Right lobe of liver (tissue), 4 donors: Measurements from ENCODE around the gene ARHGAP8.

Experiments used
- POLR2A ChIP-seq: fragments of 450-650 bp; IDR thresholded peaks from one replicate; pipeline ENCODE4 v1.6.1; 2017; ENCODE audit warnings: antibody characterized with exemption, mild to moderate bottlenecking
- TF ChIP-seq, protein P1 (sequence below), 4 donors: fragments of 200-600 bp in 3 of 4; fragments of 450-650 bp in 1 of 4; IDR thresholded peaks; one replicate each; pipeline versions ENCODE4 v1.5.1 to v1.8.0; 2016 to 2022; ENCODE audit warnings: antibody characterized with exemption in 4 of 4, mild to moderate bottlenecking in 2 of 4
- donor health status: DM: no; HTN: no; CAD: no.
- donor health status: DM: no; HTN: no; CAD: no.
- donor health status: DM: no; HTN: yes; CAD: no.

DNA sequence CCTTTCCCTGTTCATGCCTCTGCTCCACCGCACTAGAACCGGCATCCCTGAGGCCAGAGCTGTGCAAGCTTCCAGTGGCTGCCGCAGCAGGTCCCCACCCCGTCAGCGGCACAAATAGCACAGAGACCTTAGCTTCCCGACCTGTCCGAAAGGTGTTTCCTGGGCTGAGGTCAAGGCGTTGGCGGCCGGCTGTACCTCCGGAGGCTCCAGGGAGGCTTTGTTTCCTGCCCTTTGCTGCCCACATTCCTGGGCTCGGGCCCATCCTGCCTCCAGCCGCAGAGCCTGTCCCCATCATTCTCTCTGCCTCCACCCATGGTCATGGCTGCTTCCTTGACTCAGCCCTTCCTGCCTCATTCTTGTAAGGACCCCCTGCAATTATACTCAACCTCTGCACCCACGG lies 31.2 kb downstream of the ARHGAP8 start:
- TF ChIP-seq POLR2A: no peak
- TF ChIP-seq, protein P1, sequence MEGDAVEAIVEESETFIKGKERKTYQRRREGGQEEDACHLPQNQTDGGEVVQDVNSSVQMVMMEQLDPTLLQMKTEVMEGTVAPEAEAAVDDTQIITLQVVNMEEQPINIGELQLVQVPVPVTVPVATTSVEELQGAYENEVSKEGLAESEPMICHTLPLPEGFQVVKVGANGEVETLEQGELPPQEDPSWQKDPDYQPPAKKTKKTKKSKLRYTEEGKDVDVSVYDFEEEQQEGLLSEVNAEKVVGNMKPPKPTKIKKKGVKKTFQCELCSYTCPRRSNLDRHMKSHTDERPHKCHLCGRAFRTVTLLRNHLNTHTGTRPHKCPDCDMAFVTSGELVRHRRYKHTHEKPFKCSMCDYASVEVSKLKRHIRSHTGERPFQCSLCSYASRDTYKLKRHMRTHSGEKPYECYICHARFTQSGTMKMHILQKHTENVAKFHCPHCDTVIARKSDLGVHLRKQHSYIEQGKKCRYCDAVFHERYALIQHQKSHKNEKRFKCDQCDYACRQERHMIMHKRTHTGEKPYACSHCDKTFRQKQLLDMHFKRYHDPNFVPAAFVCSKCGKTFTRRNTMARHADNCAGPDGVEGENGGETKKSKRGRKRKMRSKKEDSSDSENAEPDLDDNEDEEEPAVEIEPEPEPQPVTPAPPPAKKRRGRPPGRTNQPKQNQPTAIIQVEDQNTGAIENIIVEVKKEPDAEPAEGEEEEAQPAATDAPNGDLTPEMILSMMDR (IDR thresholded peaks at IDR 0.05): no peak
